GM23248 (cell line): ENCODE measurements around the gene ACSS2. TPM values are rescaled to one million over a fixed set of nuclear protein-coding genes. Genes with fewer than 3 reads are reported as not detected.
A peak's percentile ranks its signal among the peaks of the same experiment; 100 is the strongest.

Source experiments
- DNase-seq: peaks from one replicate; pipeline ENCODE4 v3.0.0-alpha.2; 2015
- H2AFZ ChIP-seq: fragments of 200-600 bp; sonication (generic); 2 replicates; pipeline ENCODE4 v1.6.1; 2016; ENCODE audit warnings: antibody characterized with exemption
- H3F3A ChIP-seq: fragments of 200-600 bp; sonication (generic); 2 replicates; pipeline ENCODE4 v1.6.1; 2016; ENCODE audit warnings: mild to moderate bottlenecking, antibody characterized with exemption, mixed run types; ENCODE audit not compliant: insufficient read depth
- H3K27ac ChIP-seq: fragments of 200-600 bp; sonication (generic); 2 replicates; pipeline ENCODE4 v1.5.1; 2016; ENCODE audit warnings: mild to moderate bottlenecking
- H3K27me3 ChIP-seq: fragments of 200-600 bp; sonication (generic); replicated peaks from 2 replicates; pipeline ENCODE4 v1.6.1; 2016; ENCODE audit warnings: mild to moderate bottlenecking; ENCODE audit not compliant: insufficient read depth
- H3K36me3 ChIP-seq: fragments of 200-600 bp; sonication (generic); 2 replicates; pipeline ENCODE4 v1.6.1; 2016; ENCODE audit warnings: low read depth, mild to moderate bottlenecking
- H3K4me1 ChIP-seq: fragments of 200-600 bp; sonication (generic); 2 replicates; pipeline ENCODE4 v1.6.1; 2016; ENCODE audit warnings: mild to moderate bottlenecking; ENCODE audit not compliant: insufficient read depth
- H3K4me2 ChIP-seq: fragments of 200-600 bp; sonication (generic); one replicate; pipeline ENCODE4 v1.6.1; 2016; ENCODE audit warnings: mild to moderate bottlenecking; ENCODE audit not compliant: unreplicated experiment
- H3K4me3 ChIP-seq: fragments of 200-600 bp; sonication (generic); 2 replicates; pipeline ENCODE4 v1.5.1; 2016; ENCODE audit warnings: mild to moderate bottlenecking
- H3K79me2 ChIP-seq: fragments of 200-600 bp; sonication (generic); 2 replicates; pipeline ENCODE4 v1.6.1; 2016; ENCODE audit warnings: mild to moderate bottlenecking; ENCODE audit not compliant: insufficient read depth
- H3K9ac ChIP-seq: fragments of 200-600 bp; sonication (generic); 2 replicates; pipeline ENCODE4 v1.6.1; 2016; ENCODE audit warnings: mild to moderate bottlenecking
- H3K9me2 ChIP-seq: fragments of 200-600 bp; sonication (generic); 2 replicates; pipeline ENCODE4 v1.6.1; 2016; ENCODE audit warnings: mixed run types, mild to moderate bottlenecking, moderate library complexity; ENCODE audit not compliant: insufficient read depth
- H3K9me3 ChIP-seq: fragments of 200-600 bp; sonication (generic); one replicate; pipeline ENCODE4 v1.6.1; 2017; ENCODE audit warnings: low read depth
- H4K20me1 ChIP-seq: fragments of 200-600 bp; sonication (generic); 2 replicates; pipeline ENCODE4 v1.6.0; 2016; ENCODE audit not compliant: insufficient read depth
- EZH2 ChIP-seq: fragments of 200-600 bp; sonication (generic); IDR thresholded peaks from 2 replicates; pipeline ENCODE4 v1.6.1; 2018; ENCODE audit warnings: antibody characterized with exemption, mild to moderate bottlenecking; ENCODE audit not compliant: insufficient read depth, poor library complexity, severe bottlenecking
- EZH2phosphoT487 ChIP-seq: fragments of 200-600 bp; sonication (generic); IDR thresholded peaks from 2 replicates; pipeline ENCODE4 v1.6.1; 2018; ENCODE audit warnings: antibody characterized with exemption, moderate library complexity, mild to moderate bottlenecking, low read depth; ENCODE audit not compliant: insufficient read depth
- WGBS, 2 experiments: methylation state at CpG; one replicate each; pipeline ENCODE4 v1.1.6; 2015 to 2017; ENCODE audit warnings: low lambda C conversion rate in 2 of 2, low coverage in 1 of 2; ENCODE audit errors: missing lambda C conversion rate in 2 of 2; 5-methylcytosine and 5-hydroxymethylcytosine counted together
- in situ Hi-C: fragments of 300-500 bp; cut with MboI; formaldehyde crosslinking; loops from 2 replicates; pipeline ENCODE4 v1.15.0; 2020
- polyA plus RNA-seq: library from polyadenylated mRNA; unstranded; fragments of >200 nt; fragmentation: Nextera tagmentation; extraction: Ambion mirVana; gene quantifications from 2 replicates; pipeline ENCODE4 v1.2.1, GENCODE V29; 2016
- total RNA-seq: library from RNA; depleted of rRNA; stranded (reverse); fragments of >200 nt; shearing (Covaris generic); gene quantifications from 2 replicates; pipeline ENCODE4 v1.2.3, GENCODE V29; 2014

The ACSS2 gene
- total and polyA plus RNA-seq, 2 experiments from 2014 or later, result 14.3 to 33.3 TPM

DNA sequence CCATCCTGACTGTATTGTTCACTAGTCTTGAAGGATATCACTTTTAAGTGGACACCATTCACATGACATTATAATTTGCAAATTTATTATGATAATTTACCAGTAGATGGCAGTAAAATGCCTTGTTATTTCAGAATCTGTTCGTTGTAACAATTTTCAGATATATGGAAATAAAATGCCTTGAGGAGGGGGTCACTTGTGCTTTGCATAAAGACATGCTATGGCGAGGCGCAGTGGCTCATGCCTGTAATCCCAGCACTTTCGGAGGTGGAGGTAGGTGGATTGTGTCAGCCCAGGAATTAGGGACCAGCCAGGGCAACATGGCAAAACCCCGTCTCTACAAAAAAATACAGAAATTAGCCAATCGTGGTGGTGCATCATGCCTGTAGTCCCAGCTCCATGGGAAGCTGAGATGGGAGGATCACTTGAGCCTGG is 41.9 kb upstream of the ACSS2 start:
- peak; percentile 58 for DNase-seq
- H3K79me2 ChIP-seq, result no peaks in the 10 kb centered on the region
- no peaks in the 10 kb centered on the region for H3K36me3 ChIP-seq
- H3K4me1 ChIP-seq, result no peaks in the 10 kb centered on the region
- no peak overlapping the region for H3K27ac ChIP-seq
- H3K9ac ChIP-seq, result peak overlapping the region; percentile 39; the same call in 1 of the 2 replicates
- peak overlapping the region; percentile 56; the same call in 1 of the 2 replicates for H3K4me3 ChIP-seq
- peak overlapping the region; percentile 61 for H2AFZ ChIP-seq
- H3F3A ChIP-seq, result no peaks in the 10 kb centered on the region
- in situ Hi-C loops, result loop anchor here (25.0 kb wide), 1 partner anchor 378 kb away; no protein-coding TSS in a partner anchor
- H4K20me1 ChIP-seq, result no peaks in the 10 kb centered on the region; the same call in 1 of the 2 replicates
- no peaks in the 10 kb centered on the region for H3K9me3 ChIP-seq
- H3K9me2 ChIP-seq, result no peaks in the 10 kb centered on the region
- peak overlapping the region; percentile 76 for H3K4me2 ChIP-seq
- TF ChIP-seq EZH2 (no peak), EZH2phosphoT487 (no peak)
- H3K27me3 ChIP-seq, result peaks cover 19% of the 10 kb centered on the region
- 5 to 6% methylated on average over 6 of the region's 6 CpGs for WGBS, 2 experiments

GRCh38 chr20:34842143-34842542 is 34.3 kb upstream of the ACSS2 start:
- Histone ChIP-seq H3K27me3 (no peaks in the 10 kb centered on the region), H2AFZ (no peak overlapping the region), H3K4me2 (no peak overlapping the region), H3K9me3 (no peaks in the 10 kb centered on the region), H4K20me1 (no peaks in the 10 kb centered on the region), H3K4me3 (no peak overlapping the region), H3K27ac (no peak overlapping the region), H3K79me2 (no peaks in the 10 kb centered on the region), H3K9ac (no peak overlapping the region), H3K4me1 (no peaks in the 10 kb centered on the region), H3F3A (no peaks in the 10 kb centered on the region), H3K9me2 (no peaks in the 10 kb centered on the region), H3K36me3 (no peaks in the 10 kb centered on the region)
- DNase-seq, result no peak
- TF ChIP-seq EZH2 (no peak), EZH2phosphoT487 (no peak)
- WGBS, 2 experiments, result 85 to 88% methylated on average over 1 to 2 of the region's 2 CpGs
- in situ Hi-C loops, result loop anchor here (25.0 kb wide), 1 partner anchor 370 kb away; no protein-coding TSS in a partner anchor

GRCh38 chr20:34843421-34843820 is 33.0 kb upstream of the ACSS2 start:
- in situ Hi-C loops, result loop anchor here (25.0 kb wide), 1 partner anchor 369 kb away; no protein-coding TSS in a partner anchor
- Histone ChIP-seq H3K4me1 (no peaks in the 10 kb centered on the region), H4K20me1 (no peaks in the 10 kb centered on the region), H3K9me2 (no peaks in the 10 kb centered on the region), H3K4me2 (no peak overlapping the region), H3K4me3 (no peak overlapping the region), H3K9me3 (no peaks in the 10 kb centered on the region), H3K27me3 (no peaks in the 10 kb centered on the region), H3F3A (no peaks in the 10 kb centered on the region), H3K9ac (no peak overlapping the region), H3K27ac (no peak overlapping the region), H3K36me3 (no peaks in the 10 kb centered on the region), H3K79me2 (no peaks in the 10 kb centered on the region), H2AFZ (no peak overlapping the region)
- TF ChIP-seq EZH2phosphoT487 (no peak), EZH2 (no peak)
- WGBS, 2 experiments, result 89 to 97% methylated on average over 2 of the region's 2 CpGs
- no peak for DNase-seq

GRCh38 chr20:34848597-34848996 is 27.8 kb upstream of the ACSS2 start:
- in situ Hi-C loops, result loop anchor here (25.0 kb wide), 1 partner anchor 364 kb away; no protein-coding TSS in a partner anchor
- no peak for DNase-seq
- no peaks in the 10 kb centered on the region for H3K27me3 ChIP-seq
- no peak overlapping the region for H3K9ac ChIP-seq
- 90 to 91% methylated on average over 5 of the region's 5 CpGs for WGBS, 2 experiments
- H4K20me1 ChIP-seq, result no peaks in the 10 kb centered on the region
- no peaks in the 10 kb centered on the region for H3K9me3 ChIP-seq
- H3F3A ChIP-seq, result no peaks in the 10 kb centered on the region
- H3K36me3 ChIP-seq, result 0 out of 2 replicates have a peak, but pooled peaks cover 8% of the 10 kb centered on the region
- H3K9me2 ChIP-seq, result no peaks in the 10 kb centered on the region
- no peak overlapping the region for H3K4me3 ChIP-seq
- no peak overlapping the region for H3K4me2 ChIP-seq
- H3K4me1 ChIP-seq, result no peaks in the 10 kb centered on the region
- H2AFZ ChIP-seq, result no peak overlapping the region
- no peak overlapping the region for H3K27ac ChIP-seq
- no peak for TF ChIP-seq EZH2phosphoT487
- no peak for TF ChIP-seq EZH2
- no peaks in the 10 kb centered on the region for H3K79me2 ChIP-seq
